ENCODE data around the gene TSC2.

The TSC2 gene

GRCh38 chr16:2043667-2044451, 3.9 kb upstream of the TSC2 start:
- peak; percentile 75 to 94 for DNase-seq

GRCh38 chr16:2044541-2044940, 3.2 kb upstream of the TSC2 start:
- DNase-seq, result no peak

DNA sequence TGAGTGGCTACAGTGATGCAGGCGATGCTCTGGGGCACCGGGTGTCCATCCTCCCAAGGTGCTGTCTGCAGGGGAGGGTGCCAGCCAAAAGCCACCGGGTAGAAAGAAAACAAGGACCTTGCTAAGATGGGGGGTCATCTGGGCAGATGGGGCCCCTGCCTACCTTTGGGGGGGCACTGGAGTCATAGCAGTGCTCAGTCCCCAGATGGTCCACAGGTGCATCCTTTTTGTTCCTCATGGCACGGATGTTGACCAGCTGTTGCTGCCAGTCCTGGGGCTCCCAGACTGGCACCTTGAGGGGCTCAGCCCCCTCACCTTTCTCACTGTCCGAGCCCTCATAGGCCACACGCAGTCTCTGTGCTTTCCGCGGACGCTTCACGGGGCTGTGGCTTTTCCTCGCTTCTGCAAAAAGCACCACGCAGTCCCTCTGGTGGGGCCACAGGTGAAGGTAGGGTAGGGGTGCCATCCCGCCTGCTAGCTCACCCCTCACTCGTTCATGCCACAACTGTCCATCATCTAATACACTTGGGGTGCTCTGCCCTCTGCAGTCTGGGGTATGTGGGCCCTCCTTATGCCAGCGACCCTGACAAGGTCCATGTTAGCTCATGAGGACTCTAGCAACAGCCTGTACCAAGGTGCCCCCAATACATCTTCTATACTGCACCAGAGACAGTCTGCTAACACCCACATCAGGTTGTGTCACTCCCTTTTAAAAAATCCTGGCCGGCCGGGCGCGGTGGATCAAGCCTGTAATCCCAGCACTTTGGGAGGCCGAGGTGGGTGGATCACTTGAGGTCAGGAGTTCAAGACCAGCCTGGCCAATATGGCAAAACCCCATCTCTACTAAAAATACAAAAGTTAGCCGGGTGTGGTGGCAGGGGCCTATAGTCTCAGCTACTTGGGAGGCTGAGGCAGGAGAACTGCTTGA, 1.6 kb upstream of the TSC2 start:
- no peak for DNase-seq

- DNase-seq, result no peak
These were observed 874 bp upstream of the TSC2 start for GRCh38 chr16:2046893-2047329.

- peak in 1 of 2 donors; percentile 3 for DNase-seq
These were observed 345 bp downstream of the TSC2 start for GRCh38 chr16:2048116-2048543.

GRCh38 chr16:2053211-2053610, 5.4 kb downstream of the TSC2 start:
- DNase-seq, result no peak

- DNase-seq, result no peak
These were observed 6.1 kb downstream of the TSC2 start for GRCh38 chr16:2053897-2054296.

DNA sequence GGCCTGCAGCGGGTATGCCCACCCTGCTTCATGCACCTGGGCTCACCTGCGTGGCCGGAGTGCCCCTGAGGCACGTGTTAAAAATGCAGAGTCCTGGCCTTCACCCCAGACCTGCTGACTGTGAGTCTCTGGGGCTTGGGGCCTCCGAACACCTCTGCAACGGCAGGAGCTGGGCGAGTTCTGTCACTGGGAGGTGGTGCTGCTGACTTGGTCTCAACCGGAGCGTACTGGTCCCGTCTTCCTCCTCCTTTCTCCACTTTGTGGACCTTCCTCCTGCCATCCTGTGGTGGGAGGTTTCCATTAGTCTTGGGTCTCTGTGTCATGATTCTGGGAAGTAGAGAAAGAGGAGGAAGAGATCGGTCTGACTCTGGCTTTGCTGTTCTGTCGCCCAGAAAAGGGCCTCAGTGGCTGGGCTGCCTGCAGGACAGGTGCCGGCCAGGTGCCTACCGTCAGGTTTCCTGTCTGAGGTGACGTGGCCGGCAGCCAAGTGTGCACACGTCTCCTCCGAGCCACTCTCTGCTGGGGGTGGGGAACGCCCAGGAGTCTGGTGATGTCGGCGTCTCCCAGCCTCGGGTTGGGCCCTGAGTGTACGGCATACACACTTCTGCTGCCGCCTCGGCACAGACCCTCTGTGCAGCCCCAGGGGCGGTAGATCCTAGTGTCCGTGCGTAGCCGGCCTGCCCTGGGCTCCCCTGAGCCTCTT, 6.9 kb downstream of the TSC2 start:
- no peak for DNase-seq

GRCh38 chr16:2056077-2056476, 8.3 kb downstream of the TSC2 start:
- DNase-seq, result peak in 1 of 2 donors; percentile 19

GRCh38 chr16:2056681-2057407, 9.1 kb downstream of the TSC2 start:
- DNase-seq, result no peak

DNA sequence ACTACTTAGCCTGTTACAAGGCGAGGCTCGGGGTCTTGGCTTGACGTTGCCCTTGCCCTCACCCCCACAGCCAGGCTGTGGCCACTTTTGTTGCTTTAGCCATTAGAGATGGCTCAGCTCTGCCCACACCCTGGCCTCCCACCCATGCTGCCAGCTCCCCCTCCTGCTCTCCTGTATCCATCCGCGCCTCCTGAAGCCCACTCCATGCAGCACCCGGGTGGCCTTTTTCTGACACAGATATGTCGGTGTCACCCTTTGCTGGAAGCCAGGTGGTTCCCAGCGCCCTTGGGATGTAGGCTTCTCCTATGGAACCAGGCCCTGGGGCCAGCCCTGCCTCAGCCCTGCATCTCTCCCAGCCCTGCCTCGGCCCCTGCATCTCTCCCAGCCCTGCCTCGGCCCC, 9.7 kb downstream of the TSC2 start:
- DNase-seq, result no peak

DNA sequence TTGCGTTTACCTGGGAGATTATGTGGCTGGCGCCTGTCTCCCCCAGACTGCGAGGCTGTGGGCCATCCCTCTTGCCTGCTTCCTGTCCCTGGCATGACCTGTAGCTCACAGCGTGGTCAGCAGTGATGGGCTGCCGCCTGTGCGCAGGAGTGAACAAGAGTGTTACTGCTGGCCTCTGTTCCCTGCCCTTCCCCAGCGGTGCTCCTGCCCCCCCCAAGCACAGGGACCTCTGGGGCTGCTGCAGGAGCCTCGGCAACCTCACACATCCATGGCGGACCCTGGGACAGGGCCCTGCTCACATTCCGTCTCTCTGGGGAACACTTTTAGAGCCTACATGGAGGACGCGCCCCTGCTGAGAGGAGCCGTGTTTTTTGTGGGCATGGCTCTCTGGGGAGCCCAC, 10.6 kb downstream of the TSC2 start:
- no peak for DNase-seq

DNA sequence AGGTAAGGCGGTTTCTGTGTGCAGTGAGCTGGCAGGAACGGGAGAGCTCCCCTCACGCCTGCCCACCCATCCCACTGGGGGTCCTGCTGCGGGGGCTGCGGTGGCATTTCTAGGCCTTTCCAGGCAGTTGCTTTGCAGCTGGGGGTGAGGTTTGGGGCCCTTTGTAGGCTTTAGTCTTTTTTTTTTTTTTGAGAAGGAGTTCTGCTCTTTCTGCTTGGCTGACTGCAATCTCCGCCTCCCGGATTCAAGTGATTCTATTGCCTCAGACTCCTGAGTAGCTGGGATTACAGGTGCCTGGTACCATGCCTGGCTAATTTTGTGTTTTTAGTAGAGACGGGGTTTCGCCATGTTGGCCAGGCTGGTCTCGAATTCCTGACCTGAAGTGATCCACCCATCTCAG, 11.1 kb downstream of the TSC2 start:
- no peak for DNase-seq

- DNase-seq, result no peak
These were observed 12.6 kb downstream of the TSC2 start for GRCh38 chr16:2060346-2060745.

- DNase-seq, result no peak
These were observed 13.2 kb downstream of the TSC2 start for GRCh38 chr16:2061023-2061422.

GRCh38 chr16:2061526-2061925, 13.7 kb downstream of the TSC2 start:
- DNase-seq, result no peak

GRCh38 chr16:2062801-2063200, 15.0 kb downstream of the TSC2 start:
- no peak for DNase-seq

DNA sequence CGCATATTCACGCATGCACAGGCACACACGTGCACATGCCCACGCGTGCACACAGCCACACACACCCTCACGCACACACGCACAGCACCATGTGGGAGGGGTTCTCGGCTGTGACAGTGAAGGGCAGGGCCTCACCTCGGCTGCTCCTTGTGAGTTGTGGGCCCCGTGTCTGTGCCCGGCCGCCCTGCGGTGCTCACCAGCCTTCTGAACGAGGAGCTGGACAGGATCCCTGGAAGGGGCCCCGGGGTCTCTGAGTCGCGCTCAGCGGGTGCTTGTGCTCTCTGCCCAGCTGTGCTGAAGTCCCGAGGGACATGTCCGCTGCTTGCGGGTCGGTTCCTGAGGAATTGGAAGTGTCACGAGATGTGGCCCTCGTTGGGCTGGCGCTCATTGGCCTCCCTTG, 16.1 kb downstream of the TSC2 start:
- DNase-seq, result no peak

- no peak for DNase-seq
These were observed 16.7 kb downstream of the TSC2 start for GRCh38 chr16:2064368-2064945.

- no peak for DNase-seq
These were observed 18.4 kb downstream of the TSC2 start for GRCh38 chr16:2066139-2066538.

GRCh38 chr16:2070576-2071453, 23.0 kb downstream of the TSC2 start:
- no peak for DNase-seq
